NOMO-1 treated with dmso at 0.1 percent for 144 hours (cell line): Measurements from ENCODE around the gene IRF3.

Experiments
- DNase-seq: peaks from one replicate; lab custom pipeline; 2025; ENCODE audit not compliant: unreplicated experiment; lab: John Stamatoyannopoulos, UW

Gene IRF3

DNA sequence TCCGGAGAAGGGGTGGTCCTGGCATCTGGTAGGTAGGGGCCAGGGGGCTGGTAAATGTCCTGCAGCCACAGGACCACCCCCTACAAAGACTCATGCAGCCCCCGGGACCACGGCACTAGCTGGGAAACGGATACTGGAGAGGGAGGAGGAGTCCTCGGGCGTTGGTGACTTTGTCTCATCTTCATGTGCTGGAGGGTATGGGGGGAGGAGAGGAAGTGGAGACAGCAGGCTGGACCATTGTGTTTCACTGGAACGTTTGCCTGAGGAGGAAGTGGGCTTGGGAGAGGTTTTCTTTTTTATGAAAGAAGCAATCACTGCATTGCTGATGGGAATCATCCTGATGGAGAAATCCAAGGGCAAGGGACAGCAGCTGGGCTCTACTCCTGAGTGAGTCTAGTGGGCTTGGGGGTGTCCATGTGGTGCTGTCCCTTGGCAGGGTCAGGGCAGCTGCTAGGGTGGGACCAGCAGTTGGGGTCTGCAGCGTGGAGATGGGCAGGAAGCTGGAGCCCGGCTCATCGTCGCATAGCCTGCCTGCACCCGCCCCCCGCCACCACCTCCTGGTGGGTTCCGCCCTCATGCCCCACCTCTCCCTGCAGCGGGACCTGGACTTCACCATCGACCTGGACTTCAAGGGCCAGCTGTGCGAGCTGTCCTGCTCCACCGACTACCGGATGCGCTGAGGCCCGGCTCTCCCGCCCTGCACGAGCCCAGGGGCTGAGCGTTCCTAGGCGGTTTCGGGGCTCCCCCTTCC lies 22.1 kb upstream of the IRF3 start:
- no peak for DNase-seq

DNA sequence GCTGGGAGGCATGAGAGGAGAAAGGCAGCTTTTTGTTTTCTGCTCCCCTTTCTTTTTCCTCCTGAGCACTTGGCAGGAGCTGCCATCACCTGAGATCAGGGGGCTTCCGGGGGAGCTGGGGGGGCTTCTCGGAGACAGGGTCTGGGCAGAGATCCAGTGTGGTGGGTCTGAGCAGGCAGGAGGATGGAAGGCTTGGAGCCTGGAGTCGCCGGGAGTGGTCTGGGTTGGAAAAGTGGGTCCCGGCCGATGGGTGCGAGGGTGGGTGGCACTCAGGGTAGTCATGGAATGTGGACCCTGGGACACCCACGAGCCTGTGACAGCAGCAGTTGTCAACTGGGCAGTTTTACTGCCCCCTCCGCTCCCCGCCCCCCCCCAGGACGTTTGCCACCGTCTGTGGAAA lies 21.5 kb upstream of the IRF3 start:
- DNase-seq = no peak

DNA sequence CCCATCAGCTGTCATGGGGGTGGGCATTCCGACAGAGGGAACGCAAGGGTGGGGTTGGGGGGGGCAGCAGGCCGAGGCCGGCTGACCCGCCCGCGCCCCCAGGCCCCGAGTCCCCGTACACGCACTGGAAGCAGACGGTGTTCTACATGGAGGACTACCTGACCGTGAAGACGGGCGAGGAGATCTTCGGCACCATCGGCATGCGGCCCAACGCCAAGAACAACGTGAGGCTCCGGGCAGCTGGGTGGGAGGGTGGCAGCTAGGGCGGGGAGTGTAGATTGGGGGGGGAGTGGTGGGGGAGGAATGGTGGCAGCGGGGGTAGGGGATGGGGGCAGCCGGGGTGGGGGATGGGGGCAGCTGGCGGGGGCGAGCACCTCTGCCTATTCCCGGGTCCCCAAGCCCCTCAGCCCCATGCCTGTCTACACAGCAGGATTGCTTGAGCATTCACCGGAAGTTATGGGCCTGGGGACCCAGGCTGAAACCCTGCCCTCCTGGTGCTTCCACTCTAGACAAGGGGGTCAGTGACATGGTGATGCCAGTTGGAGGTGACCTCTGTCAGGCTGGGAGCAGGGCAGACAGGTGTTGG lies 20.9 kb upstream of the IRF3 start:
- DNase-seq = no peak

DNA sequence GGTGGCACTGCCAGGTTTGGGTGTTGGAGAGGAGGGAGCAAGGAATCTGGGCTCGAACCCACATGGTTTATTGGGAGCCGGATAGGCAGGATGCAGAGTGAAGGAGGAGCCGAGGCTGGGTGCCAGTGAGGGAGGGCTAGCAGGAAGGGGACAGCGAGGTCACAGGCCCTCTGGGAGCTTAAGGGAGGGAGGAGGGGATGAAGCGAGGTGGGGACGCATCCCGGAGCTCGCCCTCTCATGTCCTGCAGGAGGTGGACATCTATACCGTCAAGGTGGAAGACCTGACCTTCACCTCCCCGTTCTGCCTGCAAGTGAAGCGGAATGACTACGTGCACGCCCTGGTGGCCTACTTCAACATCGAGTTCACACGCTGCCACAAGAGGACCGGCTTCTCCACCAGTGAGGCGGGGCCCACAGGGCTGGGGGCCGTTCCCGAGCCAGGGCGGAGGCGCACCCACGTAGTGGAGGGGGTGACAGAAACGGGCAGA lies 20.2 kb upstream of the IRF3 start:
- no peak for DNase-seq

DNA sequence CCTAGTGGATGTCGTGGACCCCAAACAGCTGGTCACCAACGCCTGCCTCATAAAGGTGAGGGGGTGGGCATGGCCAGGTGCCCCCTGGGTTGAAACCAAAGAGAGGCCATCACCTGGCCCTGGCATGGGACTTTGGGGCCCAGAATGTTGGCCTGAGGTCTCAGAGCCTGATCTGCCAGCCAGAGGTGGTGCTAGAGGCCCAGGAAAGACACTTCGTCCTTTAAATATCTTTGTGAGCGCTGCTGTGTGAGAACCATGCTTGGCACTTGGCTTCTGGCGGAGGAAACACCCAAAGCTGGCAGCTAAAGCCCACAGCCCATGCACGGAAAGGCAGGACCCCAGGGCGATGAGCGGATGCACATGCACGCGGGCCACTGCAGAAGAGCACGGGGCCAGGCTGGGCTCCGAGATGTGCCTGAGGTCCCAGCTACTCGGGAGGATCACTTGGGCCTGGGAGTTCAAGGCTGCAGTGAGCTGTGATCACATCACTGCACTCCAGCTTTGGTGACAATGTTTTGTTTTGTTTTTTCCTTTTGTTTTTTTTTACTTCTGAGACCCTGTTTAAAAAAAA lies 19.4 kb upstream of the IRF3 start:
- no peak for DNase-seq

DNA sequence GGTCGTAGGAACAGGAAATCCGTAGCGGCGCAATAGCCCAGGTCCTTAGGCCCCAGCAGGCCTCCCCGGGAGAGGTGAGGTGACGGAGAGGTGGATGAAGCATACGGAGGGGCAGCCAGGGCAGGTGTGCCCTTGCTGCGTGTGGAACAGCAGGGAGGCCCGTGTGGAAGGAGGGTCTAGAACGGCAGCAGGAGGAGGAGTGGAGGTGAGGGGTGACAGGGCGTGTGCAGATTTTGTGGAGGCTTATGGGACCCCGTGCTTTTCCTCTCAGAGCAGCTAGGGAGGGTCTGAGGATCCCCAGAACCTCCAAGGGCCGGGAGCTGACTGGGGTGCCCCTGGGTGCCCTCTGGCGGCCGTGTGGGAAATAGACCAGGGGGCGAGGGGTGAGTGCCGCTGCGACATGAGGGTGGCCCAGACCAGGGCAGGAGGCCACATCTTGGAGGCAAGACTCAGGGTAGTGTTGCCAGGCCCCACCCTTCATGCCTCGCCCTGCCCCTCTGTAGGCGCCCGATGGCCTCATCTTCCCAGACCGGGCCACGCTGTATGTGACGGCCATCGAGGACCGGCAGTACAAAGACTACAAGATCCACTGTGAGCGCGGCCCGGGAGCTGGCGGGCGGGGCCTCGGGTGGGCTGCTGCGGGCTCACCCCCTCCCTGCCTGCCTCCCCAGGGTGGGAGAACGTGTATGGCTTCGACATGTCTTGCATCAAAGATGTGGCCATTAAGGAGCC lies 18.8 kb upstream of the IRF3 start:
- no peak for DNase-seq

DNA sequence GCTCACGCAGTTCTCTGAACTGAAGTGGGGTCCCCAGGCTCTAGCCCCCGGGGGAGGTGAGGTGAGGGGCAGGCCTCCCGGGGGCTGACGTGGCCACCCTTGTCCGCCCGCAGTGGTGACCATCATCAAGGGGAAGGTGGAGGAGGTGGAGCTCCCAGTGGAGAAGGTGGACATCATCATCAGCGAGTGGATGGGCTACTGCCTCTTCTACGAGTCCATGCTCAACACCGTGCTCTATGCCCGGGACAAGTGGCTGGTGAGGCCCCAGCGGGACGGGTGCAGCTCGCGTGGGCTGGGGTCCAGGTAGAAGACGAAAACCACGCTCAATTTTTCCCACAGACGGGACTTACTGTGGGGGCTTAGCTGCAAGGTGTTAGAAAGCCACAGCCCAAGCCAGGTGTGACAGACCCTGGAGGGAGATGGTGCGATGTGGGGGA lies 18.2 kb upstream of the IRF3 start:
- DNase-seq = no peak

DNA sequence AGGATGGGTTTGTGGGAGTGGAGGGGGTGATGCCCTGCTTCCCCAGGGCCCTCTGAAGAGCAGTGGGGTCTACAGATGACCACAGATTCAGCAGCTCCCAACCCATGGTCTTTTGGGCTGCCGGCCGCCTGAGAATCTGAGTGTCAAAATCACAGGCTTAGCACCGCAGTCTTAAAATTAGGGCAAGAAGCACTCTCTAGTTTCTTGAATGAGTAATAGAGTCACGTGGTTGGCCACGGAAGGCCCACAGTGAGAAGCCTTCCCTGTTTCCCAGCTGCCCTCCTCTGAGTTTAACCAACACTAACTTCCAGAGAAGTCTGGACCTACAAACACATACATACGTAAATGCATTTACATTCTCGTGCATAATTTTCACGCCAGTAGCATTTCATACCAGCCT lies 16.6 kb upstream of the IRF3 start:
- no peak for DNase-seq

DNA sequence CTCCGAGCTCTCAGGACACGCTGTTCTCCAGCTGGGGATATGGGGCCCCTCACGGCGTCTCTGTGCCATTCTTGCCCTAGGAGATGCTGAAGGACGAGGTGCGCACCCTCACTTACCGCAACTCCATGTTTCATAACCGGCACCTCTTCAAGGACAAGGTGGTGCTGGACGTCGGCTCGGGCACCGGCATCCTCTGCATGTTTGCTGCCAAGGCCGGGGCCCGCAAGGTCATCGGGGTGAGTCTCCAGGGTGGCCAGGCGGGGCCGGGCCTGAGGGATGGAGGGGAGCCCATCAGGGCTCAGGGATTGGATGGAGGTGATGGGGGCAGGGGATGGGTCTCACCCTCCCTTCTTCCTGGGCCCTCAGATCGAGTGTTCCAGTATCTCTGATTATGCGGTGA lies 16.2 kb upstream of the IRF3 start:
- DNase-seq = no peak

DNA sequence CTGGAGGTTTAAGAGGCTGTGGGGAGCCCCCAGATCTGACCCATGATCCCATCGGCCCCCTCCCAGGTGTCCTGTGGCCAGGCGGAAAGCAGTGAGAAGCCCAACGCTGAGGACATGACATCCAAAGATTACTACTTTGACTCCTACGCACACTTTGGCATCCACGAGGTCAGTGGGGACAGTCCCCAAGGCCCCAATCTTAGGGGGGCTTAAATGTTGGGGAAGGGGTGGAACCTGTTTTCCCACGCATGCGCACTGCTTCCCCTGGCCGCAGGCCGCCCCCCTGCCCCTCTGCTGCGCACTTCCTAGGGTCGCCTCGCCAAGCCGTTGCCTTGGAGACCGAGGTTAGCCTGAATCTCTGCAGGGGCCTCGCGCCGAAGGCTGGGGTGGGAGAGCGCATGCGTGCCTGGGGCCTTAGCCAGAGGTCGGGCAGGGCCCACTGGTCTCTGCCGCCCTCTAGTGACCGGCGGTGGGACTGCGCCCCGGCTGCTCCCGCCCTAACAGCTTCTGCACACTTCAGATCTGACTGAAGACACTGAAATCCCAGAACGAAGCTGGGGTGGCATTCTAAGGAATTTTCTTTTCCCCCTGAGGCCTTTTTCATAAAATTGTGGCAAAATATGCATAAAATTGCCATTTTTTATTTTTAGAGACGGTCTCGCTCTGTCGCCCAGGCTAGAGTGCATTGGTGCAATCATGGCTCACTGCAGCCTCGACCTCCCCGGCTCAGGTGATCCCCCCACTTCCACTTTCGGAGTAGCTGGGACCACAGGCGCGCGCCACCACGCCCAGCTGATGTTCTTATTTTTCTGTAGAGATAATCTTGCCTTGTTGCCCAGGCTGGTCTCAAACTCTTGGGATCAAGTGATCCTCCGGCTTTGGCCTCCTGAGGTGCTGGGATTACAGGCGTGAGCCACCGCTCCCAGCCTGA lies 15.0 kb upstream of the IRF3 start:
- DNase-seq = peak; percentile 85

DNA sequence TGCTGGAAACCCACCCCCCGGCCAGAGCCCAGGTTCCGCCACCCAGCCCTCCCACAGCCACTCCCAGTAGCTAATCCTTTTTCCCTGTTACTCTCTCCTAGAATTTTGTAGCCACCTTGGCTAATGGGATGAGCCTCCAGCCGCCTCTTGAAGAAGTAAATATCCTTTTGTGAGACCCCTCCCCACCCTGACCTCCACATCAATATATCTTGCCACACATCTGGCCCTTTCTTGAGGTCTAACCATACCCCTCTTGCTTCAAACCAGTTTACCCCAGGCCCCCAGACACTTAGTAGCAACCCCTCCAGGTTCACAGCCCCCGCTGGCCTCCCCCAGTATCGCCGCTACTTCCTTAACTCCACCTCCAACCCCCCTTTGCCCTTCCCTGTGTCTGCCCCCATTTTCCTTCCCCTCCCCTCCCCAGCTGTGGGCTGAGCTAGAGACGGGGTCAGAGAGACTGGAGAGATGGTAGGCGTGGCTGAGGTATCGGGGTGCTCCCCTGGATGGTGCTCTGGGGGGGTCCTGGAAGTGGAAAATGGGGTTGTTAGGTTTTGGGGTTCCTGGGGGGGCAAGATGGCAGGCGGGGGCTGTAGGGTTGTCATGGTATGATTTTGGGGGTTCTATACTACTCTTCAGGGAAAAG lies 14.2 kb upstream of the IRF3 start:
- no peak for DNase-seq

DNA sequence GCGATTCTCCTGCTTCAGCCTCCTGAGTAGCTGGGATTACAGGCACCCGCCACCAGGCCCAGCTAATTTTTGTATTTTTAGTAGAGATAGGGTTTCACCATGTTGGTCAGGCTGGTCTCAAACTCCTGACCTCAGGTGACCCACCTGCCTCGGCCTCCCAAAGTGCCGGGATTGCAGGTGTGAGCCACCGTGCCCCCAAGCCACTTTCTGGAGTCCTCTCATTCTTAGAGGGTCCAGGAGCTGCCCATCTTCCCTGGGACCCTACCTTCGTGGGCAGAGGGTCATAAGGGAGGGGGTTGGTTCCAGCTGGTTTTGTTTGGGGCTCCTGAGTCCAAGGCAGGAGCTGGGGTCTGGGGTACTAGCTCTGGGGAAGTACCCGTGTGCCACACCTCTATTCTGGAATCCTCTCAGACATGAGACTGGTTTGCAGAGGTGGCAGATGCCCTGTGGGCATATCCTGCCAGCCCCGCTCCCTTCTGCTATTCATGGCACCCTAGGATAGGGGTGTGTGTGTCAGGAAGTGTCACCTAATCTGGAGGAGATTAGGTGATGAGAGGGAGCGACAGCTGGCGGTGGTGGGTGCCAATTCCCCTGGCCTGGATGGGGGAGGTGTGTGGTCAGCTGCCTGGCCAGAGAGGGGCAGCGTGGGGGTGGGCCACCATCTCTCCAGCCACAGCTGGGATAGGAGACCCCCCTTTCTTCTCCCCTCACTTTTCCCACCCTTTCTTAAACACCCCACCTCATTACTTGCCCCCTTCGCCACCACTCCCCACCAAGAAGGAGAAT lies 13.5 kb upstream of the IRF3 start:
- DNase-seq = no peak

DNA sequence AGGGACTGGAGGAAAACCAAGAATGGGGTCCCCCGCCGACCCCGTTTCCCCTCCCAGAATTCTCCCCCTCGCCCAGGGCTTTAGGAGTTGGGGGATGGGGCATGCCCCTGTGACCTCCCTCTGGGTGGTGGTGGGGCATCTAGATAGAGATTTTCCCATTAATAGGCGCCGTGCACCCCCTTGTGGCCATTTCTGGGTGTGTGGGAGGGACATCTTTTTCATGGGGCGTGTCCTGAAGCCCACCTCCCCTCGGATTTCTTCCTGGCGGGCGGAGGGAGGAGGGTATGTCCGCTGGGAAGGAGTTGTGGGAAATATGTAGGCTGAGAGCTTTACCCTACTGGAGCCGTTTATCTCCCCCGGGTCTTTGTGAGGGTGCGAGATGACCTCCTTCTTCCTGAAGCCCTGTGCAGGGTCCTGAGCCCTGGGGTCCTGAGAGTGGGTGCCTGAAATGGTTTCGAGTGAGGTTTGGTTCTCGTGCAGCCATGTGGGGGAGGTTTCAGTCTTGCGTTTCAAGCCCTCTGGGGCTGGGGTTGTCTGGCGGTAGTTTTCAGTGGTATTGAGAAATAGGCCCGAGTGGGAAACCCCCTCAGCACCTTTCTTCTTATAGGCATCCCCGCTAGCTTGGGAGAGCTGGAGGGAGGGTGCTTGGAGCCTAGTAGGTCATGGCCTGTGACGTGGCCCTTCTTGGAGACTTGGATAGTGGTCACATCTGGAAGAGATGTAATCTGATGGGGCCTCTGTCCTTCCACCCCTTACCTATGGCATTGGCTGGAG lies 12.4 kb upstream of the IRF3 start:
- no peak for DNase-seq

DNA sequence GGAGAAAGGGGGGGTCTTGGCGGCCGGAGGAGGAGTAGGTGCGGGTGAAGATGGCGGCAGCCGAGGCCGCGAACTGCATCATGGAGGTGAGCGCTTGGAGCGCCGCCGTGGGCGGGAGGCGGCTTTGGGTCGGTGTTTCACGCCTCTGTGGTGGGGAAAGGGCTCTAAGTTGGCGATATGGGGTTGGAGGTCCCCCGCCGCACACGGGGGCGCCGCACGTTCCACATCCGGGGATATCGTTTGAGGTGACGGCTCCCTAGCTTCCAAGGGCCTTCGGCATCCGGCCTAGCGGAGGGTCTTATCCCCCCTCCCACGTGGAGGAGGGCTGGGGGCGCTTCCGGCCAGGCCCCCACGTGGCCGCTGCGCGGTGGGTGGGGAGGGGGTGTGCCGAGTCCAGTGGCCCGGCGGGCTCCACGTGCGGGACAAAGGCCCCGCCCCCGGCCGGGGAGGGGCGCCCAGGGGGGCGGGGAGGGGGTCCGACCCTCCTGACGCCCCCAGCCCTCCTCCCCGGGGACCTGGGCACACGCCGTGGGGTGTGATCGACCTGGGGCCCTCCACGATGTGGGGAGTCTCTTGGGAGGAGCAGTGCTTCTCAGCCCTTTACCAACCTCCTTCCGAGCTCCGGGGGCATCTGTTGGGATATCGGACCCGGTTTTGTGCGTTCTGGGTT lies 11.7 kb upstream of the IRF3 start, which contains the start of gene PRMT1:
Gene PRMT1, plus strand, starts transcription at position 41 of the 670 bp plus-strand sequence. Its CDS starts 10 bp downstream, at position 51.
- no peak for DNase-seq

DNA sequence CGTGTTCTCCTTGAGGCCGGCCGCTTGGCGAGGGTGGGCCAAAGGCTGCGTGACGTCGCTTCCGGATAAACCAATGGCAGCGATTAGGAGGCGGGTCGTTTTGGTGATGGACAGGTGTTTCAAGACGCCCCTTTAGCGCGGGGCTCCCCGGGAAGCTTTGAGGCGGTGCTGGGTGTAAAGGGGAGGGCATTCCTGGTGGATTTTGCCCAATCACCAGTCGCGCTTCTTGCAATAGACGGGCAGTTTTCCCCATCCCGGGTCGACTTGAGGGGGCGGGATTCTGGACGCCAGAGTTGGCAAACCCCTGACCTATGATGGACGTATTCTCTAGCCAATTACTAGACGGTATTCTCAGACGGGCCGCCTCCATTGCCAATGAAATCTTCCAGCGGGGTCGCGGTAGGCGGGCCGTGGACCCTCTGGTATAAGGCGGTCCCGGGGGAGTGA lies 11.2 kb upstream of the IRF3 start:
- DNase-seq = peak; percentile 99

DNA sequence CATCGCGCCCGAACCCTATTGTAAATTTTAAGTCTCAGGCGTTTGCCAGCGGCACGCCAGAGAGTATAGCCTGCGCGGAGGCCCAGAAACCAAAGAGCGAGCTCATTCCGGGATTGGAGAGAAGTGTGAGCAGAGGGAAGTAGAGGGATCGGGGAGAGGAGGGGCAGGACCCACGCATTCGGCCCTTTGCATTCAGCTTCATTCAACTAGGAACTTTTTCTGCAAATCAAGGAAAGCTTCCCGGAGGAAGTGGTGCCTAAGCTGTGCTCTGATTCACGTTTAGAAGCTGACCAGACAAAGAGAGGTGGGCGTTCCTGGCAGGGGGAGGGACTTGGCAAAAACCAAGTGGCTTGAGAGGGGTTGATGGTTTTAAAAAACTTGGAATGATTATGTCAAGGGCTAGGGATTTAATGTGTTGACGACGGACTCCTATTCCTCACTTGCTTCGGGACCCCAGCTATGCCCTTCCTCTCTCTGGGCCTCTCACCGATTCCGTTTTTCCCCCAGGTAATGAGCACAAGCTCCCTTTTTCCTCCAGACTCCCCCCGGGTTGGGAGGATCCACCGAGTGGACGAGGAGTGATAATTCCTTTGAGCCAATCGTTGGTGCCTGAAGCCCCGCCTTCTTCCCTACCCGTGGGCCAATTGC lies 10.6 kb upstream of the IRF3 start:
- DNase-seq = peak; percentile 84

DNA sequence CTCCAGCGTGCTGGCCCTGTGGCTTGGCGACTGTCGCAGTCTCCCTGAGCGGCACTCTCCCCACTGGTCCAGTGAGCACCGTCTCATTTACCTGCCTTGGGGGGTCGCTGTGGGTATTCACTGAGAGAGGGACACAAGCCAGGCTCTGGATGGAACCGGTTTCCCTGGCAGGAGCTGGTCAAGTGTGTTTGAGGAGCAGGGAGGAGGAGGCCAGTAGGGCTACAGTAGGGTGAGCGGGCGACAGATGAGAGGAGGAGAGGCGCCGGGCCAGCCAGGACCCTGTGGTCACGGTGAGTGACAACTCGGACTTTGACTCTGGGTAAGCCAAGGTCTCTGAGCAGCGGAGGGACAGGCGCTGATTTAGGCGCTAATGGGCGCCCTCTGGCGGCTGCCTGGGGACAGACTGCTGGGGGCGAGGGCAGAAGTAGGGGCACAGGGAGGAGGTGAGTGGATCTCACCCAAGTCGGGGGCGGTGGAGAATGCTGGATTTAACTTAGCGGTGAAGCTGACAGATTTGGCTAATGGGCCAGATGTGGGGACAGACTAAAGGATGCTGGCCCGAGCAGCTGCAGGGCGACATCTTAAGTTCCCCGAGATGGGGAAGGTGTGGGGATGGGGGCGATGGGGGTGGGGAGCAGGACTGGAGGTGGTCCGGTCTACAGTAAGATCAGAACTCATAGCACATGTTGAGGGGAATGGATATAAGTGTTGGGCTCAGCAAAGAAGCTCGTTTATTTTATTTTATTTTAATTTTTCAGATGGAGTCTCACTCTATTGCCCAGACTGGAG lies 6.7 kb upstream of the IRF3 start:
- peak; percentile 27 for DNase-seq
